ENCODE results near the gene TPP1. TPM values are rescaled to one million over a fixed set of nuclear protein-coding genes. Genes with fewer than 3 reads are reported as not detected.
A peak's percentile ranks its signal among the peaks of the same experiment; 100 is the strongest.

Gene TPP1
- total and polyA plus RNA-seq, 9 of the 15 experiments (the other 6 are each of a cell fraction or from before 2014, with no cell fraction given): 7.5 to 75.8 (median 15.7) TPM

GRCh38 chr11:6611963-6612212 lies 7.3 kb downstream of the TPP1 start (continued):
- no peak for TF ChIP-seq PRDM10 (IDR thresholded peaks at IDR 0.05; ENCODE audit: partially characterized antibody)
- TF ChIP-seq TRIM28 (IDR thresholded peaks at IDR 0.05): no peak
- no peak for TF ChIP-seq HINFP (tag; conservative IDR thresholded peaks at IDR 0.05; ENCODE audit: low read depth)
- no peak for TF ChIP-seq NFRKB (IDR thresholded peaks at IDR 0.05; ENCODE audit: low read depth)
- peak; percentile 32; the same call in 1 of the 2 replicates for TF ChIP-seq ERF (CRISPR knock-in tag; IDR thresholded peaks at IDR 0.05)
- no peak for TF ChIP-seq ZNF75A (CRISPR knock-in tag; IDR thresholded peaks at IDR 0.05)
- no peak for TF ChIP-seq MAFF (IDR thresholded peaks at IDR 0.05; ENCODE audit: low read length)
- peak; percentile 84 for TF ChIP-seq RBM22 (IDR thresholded peaks at IDR 0.05; ENCODE audit: low read depth, low read length, poor library complexity, severe bottlenecking)
- peak; percentile 46 to 75; a peak in 2 of 4 replicates for TF ChIP-seq NONO (IDR thresholded peaks at IDR 0.05; ENCODE audit: low read depth in 2 of 2, low read length in 1 of 2)
- TF ChIP-seq NFATC3 (IDR thresholded peaks at IDR 0.05): no peak
- TF ChIP-seq NUFIP1 (IDR thresholded peaks at IDR 0.05; ENCODE audit: partially characterized antibody): no peak
- TF ChIP-seq CBX8 (IDR thresholded peaks at IDR 0.05; ENCODE audit: borderline replicate concordance, extremely low read depth, low read depth, low read length, poor library complexity, severe bottlenecking): no peak
- no peak for TF ChIP-seq SMAD2 (IDR thresholded peaks at IDR 0.05; ENCODE audit: low read depth, low read length)
- TF ChIP-seq GATAD2B (IDR thresholded peaks at IDR 0.05; ENCODE audit: borderline replicate concordance): peak; percentile 94
- TF ChIP-seq GTF2F1 (IDR thresholded peaks at IDR 0.05; ENCODE audit: low read depth, low read length): no peak
- TF ChIP-seq SIN3A (IDR thresholded peaks at IDR 0.05; ENCODE audit: borderline replicate concordance in 2 of 2, control insufficient read depth in 1 of 2, low read depth in 2 of 2, low read length in 2 of 2): peak; percentile 58 to 91; a peak in 1 of 4 replicates

Data from K562 (cell line).